Renal cortex interstitium (tissue), 11 donors: ENCODE data around the gene PLXNB2. TPM values are rescaled to one million over a fixed set of nuclear protein-coding genes. Genes with fewer than 3 reads are reported as not detected.

Experiments
- DNase-seq, 11 donors: peaks; one replicate each; pipeline ENCODE4 v3.0.0-alpha.2; 2013; ENCODE audit warnings: low read depth in 9 of 11, low spot score in 4 of 11; ENCODE audit errors: extremely low read depth in 1 of 11
- polyA plus RNA-seq, 3 donors: library from polyadenylated mRNA; unstranded; fragments of 120-200 nt; gene quantifications; one replicate each; pipeline ENCODE4 v1.2.1, GENCODE V29; 2013; ENCODE audit not compliant: insufficient read length in 3 of 3

Gene PLXNB2
- polyA plus RNA-seq, 3 donors = 187 to 248 (median 239) TPM

DNA sequence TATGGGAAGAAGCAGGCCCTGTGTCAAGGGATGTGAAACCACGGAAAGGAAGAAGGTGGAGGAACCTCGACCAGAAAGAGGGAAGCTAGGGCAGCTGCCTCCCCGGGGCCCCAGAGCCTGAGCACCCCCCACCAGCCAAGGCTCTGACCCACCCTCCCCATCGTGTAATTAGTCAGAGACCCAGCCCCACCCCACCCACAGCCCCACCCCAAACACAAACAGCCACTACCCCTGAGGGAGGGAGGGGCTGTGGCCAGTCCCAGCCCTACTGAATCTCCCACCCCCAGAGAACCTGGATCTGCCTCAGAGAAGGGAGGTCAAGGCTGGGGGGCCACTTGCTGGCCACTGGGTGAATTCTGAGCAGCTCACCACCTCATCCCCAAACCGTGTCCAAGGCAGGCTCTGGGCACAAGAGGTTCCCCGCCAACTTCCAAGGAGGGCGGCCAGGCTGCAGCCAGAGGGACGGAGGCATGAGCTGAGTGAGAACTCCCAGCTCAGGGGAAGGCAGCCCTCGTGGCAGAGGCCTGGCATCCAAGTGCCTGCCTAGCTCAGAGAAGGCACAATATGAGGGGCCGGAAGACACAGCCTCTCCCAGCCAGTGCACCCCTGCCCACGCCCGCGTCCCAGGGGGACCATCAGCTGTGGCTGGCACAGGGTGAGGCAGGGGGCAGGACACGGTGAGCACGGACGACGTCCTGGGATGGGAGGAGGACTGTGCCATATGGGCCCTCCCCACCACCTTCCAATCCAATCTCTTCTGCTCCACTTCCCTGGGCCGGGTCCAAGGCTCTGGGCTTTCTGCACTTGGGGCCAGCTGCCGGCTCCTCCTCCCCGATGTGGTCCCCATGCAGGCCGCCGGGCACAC, 2.7 kb downstream of the PLXNB2 start:
- no peak for DNase-seq

- DNase-seq = no peak
These were observed 3.5 kb downstream of the PLXNB2 start for GRCh38 chr22:50303848-50304527.

GRCh38 chr22:50303515-50303847, 4.0 kb downstream of the PLXNB2 start:
- no peak for DNase-seq

DNA sequence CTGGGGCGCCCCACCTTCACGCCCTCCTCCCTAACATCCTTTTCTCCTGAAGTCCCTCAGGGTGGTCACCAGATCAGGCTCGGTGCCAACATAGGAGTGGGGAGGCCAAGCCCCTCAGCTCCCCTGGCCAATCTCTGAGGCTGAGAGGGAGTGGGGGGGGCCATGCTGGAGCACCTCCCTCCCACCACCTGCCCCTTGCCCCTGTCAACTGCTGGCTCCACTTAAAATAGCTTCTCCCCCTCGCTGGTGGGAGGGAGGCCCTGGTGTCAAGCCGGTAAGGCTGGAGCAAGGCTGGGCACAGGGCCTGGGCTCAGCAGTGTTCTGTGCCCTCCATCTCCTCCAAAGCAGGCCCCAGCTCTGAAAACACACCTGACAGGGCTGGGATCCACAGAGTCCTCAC, 4.9 kb downstream of the PLXNB2 start:
- DNase-seq = no peak

DNA sequence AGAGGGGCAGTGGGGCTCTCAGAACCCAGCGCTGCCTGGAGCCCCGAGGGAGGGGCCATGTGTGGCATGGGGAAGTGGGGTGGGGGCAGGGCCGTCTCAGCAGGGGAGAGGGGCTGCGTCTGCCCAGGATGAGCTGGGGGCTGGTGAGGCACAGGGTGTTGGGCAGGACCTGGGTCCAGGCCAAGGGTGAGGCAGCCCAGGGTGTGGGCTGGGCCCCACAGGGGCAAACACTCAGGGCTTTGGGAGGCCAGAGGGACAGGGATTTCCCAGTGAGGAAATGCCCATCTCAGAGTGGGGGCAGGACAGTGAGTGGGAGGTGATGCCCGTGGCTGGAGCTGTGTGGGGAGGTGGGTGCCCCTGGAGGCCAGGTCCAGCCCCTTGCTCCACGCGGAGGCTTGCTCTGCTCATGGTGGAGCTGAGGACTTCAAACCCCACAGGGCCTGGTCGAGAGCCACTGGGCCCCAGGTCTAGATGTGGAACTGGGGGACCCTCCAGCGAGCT, 5.4 kb downstream of the PLXNB2 start:
- DNase-seq = no peak

- DNase-seq = no peak
These were observed 5.9 kb downstream of the PLXNB2 start for GRCh38 chr22:50301581-50301991.

DNA sequence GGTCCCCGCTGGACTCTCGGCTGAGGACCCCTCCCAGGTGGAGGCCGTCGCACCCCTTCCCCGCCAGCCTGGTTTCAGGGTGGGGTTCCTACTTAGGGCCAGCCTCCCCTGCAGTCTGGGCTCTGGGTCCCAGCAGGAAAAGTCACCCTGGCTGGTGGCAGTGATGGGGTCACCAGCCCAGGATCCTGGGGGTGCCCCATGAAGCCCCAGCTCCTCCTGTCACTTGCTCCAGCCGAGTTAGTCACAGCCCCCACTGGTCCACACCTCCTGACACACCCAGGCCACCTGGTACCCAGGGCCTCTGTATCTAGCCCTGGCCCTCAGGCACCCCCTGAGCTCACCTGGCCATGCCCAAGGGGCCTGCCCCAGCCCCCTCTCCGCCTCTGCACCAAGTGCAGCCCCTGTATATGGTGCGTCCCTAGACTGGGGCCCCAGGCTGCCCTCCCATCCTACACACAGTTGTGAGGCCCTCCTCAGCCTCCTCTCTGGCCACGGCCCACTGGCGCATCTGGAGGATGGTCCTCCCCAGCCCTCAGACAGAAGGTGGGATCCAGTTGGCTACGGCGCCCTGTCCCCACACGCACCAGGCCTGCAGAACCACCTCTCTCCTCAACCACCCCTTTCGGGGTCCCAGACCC, 6.7 kb downstream of the PLXNB2 start:
- DNase-seq = no peak

GRCh38 chr22:50299785-50300619, 7.4 kb downstream of the PLXNB2 start:
- no peak for DNase-seq

DNA sequence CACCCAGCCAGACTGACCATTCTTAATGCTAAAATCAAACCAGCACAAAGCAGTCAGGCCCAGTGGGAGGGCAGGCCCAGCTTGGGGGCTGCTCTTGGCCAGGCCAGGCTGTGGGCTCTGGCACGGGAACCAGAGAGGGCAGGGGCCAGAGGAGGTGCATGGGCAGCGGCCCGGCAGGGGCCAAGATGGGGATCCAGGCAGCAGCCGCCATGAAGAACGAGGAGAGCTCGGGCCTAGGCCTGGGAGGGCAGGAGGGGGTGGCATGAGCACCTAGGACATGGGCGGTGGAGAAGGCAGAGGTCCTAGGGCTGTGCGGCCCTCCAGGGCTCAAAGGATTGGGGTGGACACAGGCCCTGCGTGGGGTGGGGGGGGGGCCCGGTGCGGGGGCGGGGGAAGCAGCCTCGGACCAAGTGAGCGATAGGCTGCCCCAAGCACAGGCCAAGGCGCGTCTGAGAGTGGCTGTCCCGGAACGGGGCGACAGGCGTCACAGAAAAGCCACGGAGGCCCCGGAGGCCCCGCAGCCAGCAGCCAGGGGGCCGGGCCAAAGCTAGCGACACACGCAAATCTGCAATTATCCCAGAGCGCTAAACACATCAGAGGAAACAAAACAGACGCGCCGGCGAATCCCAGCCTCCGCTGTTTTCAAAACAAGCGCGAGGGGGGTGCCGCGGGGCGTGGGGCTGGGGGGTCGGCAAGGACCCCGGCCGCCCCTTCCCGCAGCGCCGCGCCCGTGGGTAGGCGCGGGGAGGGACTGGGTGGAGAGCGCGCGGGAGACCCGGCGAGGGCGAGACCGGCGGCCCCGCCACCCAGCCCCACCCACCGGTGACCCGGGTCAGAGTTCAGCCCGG, 8.3 kb downstream of the PLXNB2 start:
- DNase-seq = no peak

- no peak for DNase-seq
These were observed 9.2 kb downstream of the PLXNB2 start for GRCh38 chr22:50298266-50298637.

DNA sequence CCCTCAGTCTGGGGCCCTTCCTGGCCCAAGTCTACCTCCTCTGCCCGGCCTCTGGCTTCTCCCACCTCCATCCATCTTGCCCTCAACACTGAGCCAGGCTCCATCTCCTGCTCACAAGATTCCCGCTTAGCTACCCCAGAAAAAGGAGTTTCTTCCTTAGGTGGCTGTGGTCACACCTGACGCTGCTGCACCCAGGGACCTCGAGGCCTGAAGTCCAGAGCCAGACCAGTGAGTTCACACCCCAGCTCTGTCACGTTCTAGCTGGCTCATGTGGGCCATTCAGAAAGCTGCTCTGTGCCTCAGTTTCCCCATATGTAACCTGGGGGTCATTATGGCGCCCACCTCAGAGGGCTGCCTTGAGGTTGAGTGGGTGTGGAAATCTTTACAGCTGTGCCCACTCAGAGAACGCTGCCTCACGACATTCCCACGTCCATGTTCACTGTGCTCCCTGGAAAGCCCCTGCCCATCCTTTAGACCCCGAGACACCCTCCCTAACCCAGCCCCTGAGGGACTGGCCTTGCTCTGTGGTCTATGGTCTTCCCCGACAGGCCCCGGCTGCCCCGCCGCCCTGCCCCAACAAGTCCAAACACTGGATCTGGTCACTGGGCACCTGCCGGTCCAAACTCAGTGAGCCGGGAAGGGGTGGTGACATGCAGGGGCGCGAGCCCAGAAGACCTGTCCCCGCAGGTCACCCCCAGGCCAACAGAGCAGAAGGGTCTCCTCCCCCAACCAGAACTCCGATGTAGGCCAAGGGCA, 9.8 kb downstream of the PLXNB2 start:
- DNase-seq = no peak

- DNase-seq = no peak
These were observed 10.6 kb downstream of the PLXNB2 start for GRCh38 chr22:50296658-50297490.

DNA sequence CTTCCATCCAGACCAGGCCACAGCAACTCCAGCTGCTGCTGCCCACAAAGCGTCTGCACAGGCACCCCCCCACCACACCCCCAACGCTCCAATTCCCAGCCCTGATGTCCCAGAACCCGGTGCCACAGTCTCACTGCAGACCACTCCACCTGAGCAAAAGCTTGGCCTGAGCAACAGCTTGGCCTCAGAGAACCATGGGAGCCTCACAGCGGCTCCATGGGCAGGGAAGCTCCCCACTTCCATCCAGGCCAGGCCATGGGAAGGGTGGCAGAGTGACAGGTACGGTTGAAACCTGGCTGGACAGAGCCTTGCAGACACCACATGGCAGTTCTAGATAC, 13.2 kb downstream of the PLXNB2 start:
- DNase-seq = no peak

DNA sequence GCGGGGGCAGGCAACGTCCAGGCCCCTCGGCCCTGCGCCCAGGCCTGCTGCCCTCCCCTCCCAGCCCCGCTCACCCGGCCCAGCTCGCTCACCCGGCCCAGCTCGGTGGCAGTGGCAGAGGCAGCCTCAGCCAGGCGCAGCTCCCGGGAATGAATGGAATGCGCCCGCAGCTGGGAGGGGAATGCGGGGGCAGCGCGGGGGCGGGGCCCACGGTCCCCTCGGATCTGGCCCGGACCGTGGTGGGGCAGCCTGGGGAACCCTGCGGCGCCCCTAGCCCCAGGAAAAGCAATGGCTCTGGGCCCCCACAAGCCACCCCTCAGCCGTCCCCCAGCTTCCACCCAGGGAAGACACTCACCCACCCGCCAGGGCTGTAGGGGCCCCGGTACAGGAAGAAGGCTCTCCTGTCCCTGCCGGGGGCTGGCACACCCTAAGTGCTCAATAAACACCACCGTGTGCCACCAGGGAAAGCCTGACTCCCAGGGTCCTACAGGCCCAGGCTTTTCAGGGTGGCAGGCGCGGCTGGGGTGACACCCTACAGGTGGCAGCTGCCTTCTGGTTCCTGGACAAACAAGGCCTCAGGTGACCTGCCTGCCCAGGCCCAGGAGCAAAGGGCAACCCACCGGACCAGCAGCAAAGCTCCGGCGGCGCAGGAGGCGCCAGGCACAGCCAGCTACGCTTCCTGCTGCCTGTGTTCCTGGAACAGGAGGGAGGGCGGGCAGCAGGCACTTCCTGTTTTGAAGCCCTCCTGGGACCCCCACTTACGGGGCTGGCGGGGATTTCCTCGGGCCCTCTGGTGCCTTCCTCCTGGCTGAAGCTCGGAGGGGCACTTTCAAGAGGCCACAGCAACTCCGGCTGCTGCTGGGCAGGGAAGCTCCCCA, 13.8 kb downstream of the PLXNB2 start:
- peak in 2 of 11 donors; percentile 61 to 67 for DNase-seq

DNA sequence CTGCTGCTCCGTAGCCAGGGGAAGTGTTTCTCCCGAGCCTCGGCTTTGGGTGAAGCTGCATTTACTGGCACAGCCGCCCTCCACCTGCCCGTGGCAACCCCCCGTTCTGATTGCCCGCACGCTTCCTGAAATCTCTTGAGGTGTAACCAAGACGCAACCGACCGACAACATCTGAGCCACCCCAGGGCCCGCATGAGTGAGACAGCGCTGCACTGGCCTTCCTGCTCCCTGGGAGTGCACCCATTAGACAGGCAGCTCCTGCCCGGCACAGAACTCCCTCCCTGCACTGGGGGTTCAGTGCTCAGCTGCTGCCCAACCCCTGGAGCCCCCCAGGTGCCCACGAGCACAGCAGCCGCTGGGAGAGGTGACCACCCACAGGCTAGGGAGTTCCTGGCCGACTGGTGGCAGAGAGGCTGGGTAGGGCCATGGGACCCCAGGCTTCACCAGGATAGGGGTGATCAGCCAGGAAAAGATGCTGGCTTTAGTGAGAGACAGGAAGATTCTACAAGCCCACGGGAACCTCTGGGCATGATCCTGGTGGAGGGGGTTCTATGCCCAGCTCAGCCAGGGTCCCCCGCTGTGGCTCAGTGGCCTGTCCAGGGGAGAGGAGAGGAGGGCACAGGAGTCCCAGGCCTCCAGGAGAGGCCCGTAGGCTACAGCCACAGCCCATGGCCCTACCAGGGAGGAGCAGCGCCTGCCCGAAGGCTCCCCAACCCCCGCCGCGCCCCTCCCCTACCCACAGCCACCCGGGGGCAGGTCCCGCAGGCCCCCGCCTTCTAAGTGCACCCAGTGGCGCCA, 14.6 kb downstream of the PLXNB2 start:
- no peak for DNase-seq
